Natural killer cell (primary cell): ENCODE measurements around the gene MPDU1. TPM values are rescaled to one million over a fixed set of nuclear protein-coding genes. Genes with fewer than 3 reads are reported as not detected.

Experiments
- ATAC-seq, 3 donors: fragments of 150-1000 bp in 2 of 3; fragments of 200-7000 bp in 1 of 3; cut with Tn5 transposase; 1 replicate in 1 of 3; 2 replicates in 2 of 3; pipeline ENCODE4 v1.10.0; 2021; ENCODE audit warnings: mild to moderate bottlenecking in 2 of 3, moderate library complexity in 2 of 3
- DNase-seq, 2 donors: peaks; one replicate each; pipeline versions ENCODE4 v3.0.0 to v3.0.0-alpha.2; 2013 to 2021; ENCODE audit warnings: mixed read lengths in 1 of 2
- H3K27ac ChIP-seq: one replicate; pipeline ENCODE4 v1.5.1; 2013; ENCODE audit warnings: mild to moderate bottlenecking, low read length
- H3K27me3 ChIP-seq: one replicate; pipeline ENCODE4 v1.6.1; 2013; ENCODE audit warnings: low read length; ENCODE audit not compliant: control insufficient read depth, insufficient read depth
- H3K36me3 ChIP-seq: one replicate; pipeline ENCODE4 v1.6.1; 2013; ENCODE audit warnings: low read length; ENCODE audit not compliant: control insufficient read depth, insufficient read depth
- H3K4me1 ChIP-seq: one replicate; pipeline ENCODE4 v1.6.1; 2013; ENCODE audit warnings: low read length; ENCODE audit not compliant: control insufficient read depth, insufficient read depth
- H3K4me3 ChIP-seq: one replicate; pipeline ENCODE4 v1.5.1; 2013; ENCODE audit warnings: low read length
- H3K9me3 ChIP-seq: one replicate; pipeline ENCODE4 v1.6.1; 2013; ENCODE audit warnings: low read length; ENCODE audit not compliant: control insufficient read depth, insufficient read depth
- H3K27ac Mint-ChIP-seq, 2 donors: one replicate each; pipeline ENCODE4 v1.8.0; 2022; ENCODE audit warnings: mild to moderate bottlenecking in 2 of 2, mixed read lengths in 2 of 2, moderate library complexity in 1 of 2
- H3K27me3 Mint-ChIP-seq, 2 donors: one replicate each; pipeline ENCODE4 v1.8.0; 2022; ENCODE audit warnings: low read depth in 2 of 2, mixed read lengths in 2 of 2
- H3K36me3 Mint-ChIP-seq: one replicate; pipeline ENCODE4 v1.8.0; 2022; ENCODE audit warnings: mixed read lengths
- H3K4me1 Mint-ChIP-seq, 2 donors: one replicate each; pipeline ENCODE4 v1.8.0; 2022; ENCODE audit warnings: mixed read lengths in 2 of 2
- H3K4me3 Mint-ChIP-seq: one replicate; pipeline ENCODE4 v1.8.0; 2022; ENCODE audit warnings: mild to moderate bottlenecking, moderate library complexity, mixed read lengths
- H3K9me3 Mint-ChIP-seq, 2 donors: one replicate each; pipeline ENCODE4 v1.8.0; 2022; ENCODE audit warnings: mixed read lengths in 2 of 2
- CTCF ChIP-seq: fragments of 200-600 bp; IDR thresholded peaks from one replicate; pipeline ENCODE4 v1.8.0; 2022; ENCODE audit warnings: antibody characterized with exemption
- WGBS: methylation state at CpG from one replicate; pipeline ENCODE4 v1.1.7; 2013; ENCODE audit warnings: missing lambda C conversion rate; ENCODE audit not compliant: insufficient coverage; 5-methylcytosine and 5-hydroxymethylcytosine counted together
- intact Hi-C: fragments of 100-400 bp; cut with micrococcal nuclease; formaldehyde crosslinking; loops from one replicate; pipeline ENCODE4 v1.14.2; 2022
- total RNA-seq, 4 donors: library from RNA; stranded (reverse); fragments of 120-200 nt in 1 of 4; gene quantifications; one replicate each; pipeline versions ENCODE4 v1.2.3 to v1.2.4, GENCODE V29; 2013 to 2022

The MPDU1 gene
- total RNA-seq, 3 donors from 2014 or later (not counting 1 experiment from before 2014, with no cell fraction given) = 26.3 to 29.2 (median 27.1) TPM

GRCh38 chr17:7575481-7575883, 8.2 kb upstream of the MPDU1 start:
- Histone ChIP-seq H3K27me3 (no peaks in the 10 kb centered on the region), H3K36me3 (peaks cover 55% of the 10 kb centered on the region), H3K4me3 (no peak overlapping the region), H3K9me3 (no peaks in the 10 kb centered on the region), H3K4me1 (peaks cover 56% of the 10 kb centered on the region), H3K27ac (peak overlapping the region; percentile 15)
- Mint-ChIP-seq H3K4me3 (peak overlapping the region; percentile 21), H3K27ac (peak overlapping the region; percentile 98 to 100), H3K9me3 (no peaks in the 10 kb centered on the region), H3K36me3 (peaks cover 15% of the 10 kb centered on the region), H3K4me1 (peaks cover 56 to 66% of the 10 kb centered on the region in 2 donors), H3K27me3 (no peaks in the 10 kb centered on the region)
- no peak for DNase-seq
- intact Hi-C loops = no loop called here
- no peak for TF ChIP-seq CTCF
- WGBS = 73% methylated on average over 1 of the region's 1 CpG
- no peak for ATAC-seq

- H3K36me3 ChIP-seq = peaks cover 50% of the 10 kb centered on the region
- peak overlapping the region; percentile 98 to 100 for H3K27ac Mint-ChIP-seq
- intact Hi-C loops = no loop called here
- no peaks in the 10 kb centered on the region for H3K27me3 Mint-ChIP-seq
- no peak for DNase-seq
- no peak for TF ChIP-seq CTCF
- H3K36me3 Mint-ChIP-seq = peaks cover 15% of the 10 kb centered on the region
- H3K27ac ChIP-seq = no peak overlapping the region
- no peaks in the 10 kb centered on the region for H3K9me3 Mint-ChIP-seq
- no peaks in the 10 kb centered on the region for H3K9me3 ChIP-seq
- ATAC-seq = no peak
- H3K4me3 ChIP-seq = no peak overlapping the region
- 82% methylated on average over 7 of the region's 7 CpGs for WGBS
- H3K4me1 ChIP-seq = peaks cover 61% of the 10 kb centered on the region
- H3K27me3 ChIP-seq = no peaks in the 10 kb centered on the region
- H3K4me1 Mint-ChIP-seq = peaks cover 61 to 70% of the 10 kb centered on the region in 2 donors
- H3K4me3 Mint-ChIP-seq = peak overlapping the region; percentile 21
Observed at GRCh38 chr17:7575959-7576358, 7.7 kb upstream of the MPDU1 start.

DNA sequence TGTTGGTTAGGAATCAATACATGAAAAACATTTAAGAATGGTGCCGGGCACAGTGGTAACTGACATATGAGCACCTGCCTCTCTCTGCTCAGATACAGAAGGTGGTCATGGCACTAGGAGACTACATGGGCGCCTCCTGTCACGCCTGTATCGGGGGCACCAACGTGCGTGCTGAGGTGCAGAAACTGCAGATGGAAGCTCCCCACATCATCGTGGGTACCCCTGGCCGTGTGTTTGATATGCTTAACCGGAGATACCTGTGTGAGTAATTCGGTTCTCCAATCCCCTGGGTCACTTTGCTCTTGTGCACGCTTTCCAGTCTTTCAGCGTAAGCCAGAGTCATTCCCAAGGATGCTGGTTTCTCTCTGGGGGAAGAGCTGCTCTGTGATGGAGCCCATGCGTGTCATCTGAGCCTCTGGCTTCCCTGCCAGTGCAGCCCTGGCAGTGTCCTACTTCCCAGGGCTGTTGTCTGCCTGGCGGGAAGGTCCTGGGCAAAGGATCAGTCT, 7.2 kb upstream of the MPDU1 start:
- Mint-ChIP-seq H3K36me3 (peaks cover 15% of the 10 kb centered on the region), H3K4me3 (peak overlapping the region; percentile 21), H3K27me3 (no peaks in the 10 kb centered on the region), H3K4me1 (peaks cover 60 to 69% of the 10 kb centered on the region in 2 donors), H3K9me3 (no peaks in the 10 kb centered on the region), H3K27ac (peak overlapping the region; percentile 93 to 98)
- Histone ChIP-seq H3K4me1 (peaks cover 66% of the 10 kb centered on the region), H3K36me3 (peaks cover 49% of the 10 kb centered on the region), H3K4me3 (no peak overlapping the region), H3K9me3 (no peaks in the 10 kb centered on the region), H3K27me3 (no peaks in the 10 kb centered on the region), H3K27ac (no peak overlapping the region)
- TF ChIP-seq CTCF = no peak
- peak in 1 of 2 donors; percentile 21 for DNase-seq
- no peak for ATAC-seq
- 89% methylated on average over 14 of the region's 14 CpGs for WGBS
- intact Hi-C loops = no loop called here
